Ramos (cell line): Measurements from ENCODE around the gene WDR44.

Experiments
- in situ Hi-C: fragments of 300-500 bp; cut with MboI; formaldehyde crosslinking; loops from one replicate; pipeline ENCODE4 v1.14.3; 2022; ENCODE audit warnings: low sequenced_read_pairs; ENCODE audit not compliant: unreplicated experiment

The WDR44 gene

DNA sequence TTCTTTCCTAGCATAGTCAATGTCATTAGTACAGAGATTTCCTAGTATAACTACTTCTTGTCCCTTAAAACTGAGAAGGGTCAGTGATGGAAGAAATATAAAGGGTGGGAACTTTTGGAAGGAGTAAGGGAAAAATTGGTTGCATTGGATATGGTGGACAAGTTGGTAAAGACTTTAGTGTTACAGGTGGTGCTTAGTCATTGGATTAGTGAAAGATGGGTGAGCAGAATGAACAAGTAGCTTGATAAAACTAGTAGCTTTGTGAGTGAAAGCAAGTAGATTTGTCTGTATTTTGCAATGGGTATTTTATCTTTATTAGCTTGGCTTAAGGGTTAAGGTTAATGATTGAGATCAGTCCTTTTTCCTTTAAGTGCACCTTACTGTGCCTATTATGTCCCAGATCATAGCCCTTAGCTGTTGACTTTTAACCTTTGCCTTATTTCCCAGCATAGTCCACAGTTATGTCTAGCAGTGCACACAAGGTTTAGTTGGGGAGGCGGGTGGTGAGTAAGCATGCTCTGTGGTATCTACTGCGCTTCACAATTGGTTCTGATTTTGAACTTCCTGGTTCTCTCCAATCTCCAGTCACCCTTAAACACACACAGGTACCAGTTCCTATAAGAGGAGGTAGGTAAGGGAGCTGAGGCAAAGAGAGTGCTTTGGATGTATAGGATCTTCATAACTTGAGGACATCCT, 9.5 kb downstream of the WDR44 start:
- in situ Hi-C loops = no loop called here

DNA sequence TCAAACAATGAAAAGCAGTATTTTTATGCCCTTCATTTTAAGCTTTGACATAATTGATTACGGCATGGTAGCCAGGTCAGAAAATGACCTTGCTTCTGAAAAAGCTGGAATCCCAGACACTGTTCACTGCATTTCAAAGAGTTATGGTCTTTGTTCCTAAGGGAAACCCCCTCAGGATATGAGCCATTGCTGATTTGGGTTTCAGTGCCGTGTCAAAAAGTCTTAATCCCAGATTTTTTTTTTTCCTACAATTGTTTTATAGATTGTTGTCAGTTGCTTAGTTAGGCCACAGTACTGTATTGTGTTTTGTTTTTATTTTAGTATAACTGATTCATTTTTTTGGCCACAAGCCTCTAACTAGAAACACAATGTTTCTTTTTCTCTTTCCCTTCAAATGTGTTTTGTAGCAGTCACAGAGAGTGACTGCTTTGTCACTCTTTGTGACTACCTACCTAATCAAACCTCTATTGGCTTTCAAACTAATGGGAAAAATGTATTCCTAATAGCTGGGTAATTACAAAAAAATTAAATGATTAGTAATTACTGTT, 10.3 kb downstream of the WDR44 start:
- in situ Hi-C loops = no loop called here

DNA sequence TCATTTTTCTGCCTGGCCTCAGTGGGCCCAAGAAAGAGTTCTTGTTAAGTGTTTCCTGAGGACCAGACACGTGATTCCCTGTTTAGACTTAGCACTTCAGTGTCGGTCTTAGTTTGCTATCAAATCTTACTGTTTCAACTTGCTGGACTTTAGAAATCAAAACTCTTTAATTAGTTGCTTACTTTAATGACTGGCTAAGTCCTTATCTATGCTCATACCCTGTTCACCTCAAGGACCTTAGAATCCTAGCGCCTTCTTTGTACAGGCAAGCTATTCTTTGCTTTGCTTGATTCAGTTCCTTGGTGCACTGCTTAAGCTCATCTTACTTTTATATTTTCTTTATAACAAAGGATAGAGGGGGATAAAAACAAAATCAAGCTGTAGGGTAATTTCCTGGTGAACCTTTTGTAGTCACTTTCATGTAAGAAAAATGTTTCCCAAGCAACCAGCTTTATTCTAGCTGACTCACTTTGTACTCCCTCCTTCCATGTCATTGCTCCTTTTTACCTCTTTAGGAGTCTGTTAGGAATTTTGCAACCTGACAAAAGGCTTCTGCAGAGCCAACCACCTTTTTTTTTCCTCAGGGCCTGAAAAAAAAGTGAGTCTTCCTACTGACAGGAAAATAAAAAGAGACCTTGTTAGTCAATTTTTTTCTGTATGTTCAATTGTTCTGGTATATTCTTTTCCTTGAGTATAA, 14.7 kb downstream of the WDR44 start:
- in situ Hi-C loops = no loop called here

DNA sequence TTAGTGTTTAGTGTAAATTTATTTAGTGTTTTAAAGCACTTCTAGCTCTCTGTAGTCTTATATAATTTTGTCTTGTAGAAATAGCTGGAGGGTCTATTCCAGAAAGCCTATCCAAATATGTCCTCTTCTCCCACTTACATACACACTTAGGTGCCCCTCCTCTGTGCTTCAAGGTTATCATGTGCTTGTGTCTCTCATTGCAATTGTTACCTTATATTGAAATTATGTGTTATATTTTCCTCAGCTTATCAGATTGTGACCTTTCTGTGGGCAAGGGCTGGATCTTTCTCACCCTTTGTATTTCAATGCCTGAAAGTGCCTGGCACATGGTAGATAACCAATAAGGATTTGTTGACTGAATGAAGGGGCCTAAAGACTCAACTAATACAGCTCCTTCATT, 18.4 kb downstream of the WDR44 start:
- in situ Hi-C loops = no loop called here

DNA sequence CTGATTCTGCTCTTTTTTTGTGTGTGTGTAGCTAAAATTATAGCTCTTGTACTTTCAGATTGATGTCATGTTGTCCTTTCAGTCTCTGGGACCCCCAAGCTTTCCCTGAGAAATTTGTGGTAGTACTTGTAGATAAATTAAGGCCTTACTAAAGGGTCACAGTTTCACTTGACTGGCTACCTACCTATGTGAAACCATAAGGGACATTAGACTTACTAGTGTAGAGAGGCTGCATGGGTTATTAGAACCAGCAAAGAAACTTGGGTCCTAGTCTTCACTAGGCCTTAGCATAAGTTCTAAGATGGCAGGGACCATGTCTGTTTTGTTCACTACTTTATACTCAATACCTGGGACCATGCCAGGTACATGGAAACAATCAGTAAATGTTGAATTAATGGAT, 21.4 kb downstream of the WDR44 start:
- in situ Hi-C loops = no loop called here

DNA sequence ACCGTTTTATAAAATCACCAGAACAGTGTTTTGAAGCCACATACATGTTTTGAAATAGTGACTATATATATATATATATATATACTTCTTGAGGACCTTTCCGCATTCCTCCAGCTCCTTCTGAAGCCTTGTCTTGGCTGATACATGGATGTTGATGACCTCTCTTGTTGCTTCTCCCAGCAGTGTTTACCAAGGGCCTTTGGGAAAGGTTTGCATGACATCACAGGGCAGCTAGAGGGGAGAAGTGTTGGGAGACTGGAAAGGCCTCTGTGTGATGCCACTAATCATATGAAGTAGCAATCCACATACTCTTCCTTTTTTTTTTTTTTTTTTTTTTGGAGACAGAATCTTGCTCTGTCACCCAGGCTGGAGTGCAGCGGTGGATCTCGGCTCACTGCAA, 22.5 kb downstream of the WDR44 start:
- in situ Hi-C loops = no loop called here

DNA sequence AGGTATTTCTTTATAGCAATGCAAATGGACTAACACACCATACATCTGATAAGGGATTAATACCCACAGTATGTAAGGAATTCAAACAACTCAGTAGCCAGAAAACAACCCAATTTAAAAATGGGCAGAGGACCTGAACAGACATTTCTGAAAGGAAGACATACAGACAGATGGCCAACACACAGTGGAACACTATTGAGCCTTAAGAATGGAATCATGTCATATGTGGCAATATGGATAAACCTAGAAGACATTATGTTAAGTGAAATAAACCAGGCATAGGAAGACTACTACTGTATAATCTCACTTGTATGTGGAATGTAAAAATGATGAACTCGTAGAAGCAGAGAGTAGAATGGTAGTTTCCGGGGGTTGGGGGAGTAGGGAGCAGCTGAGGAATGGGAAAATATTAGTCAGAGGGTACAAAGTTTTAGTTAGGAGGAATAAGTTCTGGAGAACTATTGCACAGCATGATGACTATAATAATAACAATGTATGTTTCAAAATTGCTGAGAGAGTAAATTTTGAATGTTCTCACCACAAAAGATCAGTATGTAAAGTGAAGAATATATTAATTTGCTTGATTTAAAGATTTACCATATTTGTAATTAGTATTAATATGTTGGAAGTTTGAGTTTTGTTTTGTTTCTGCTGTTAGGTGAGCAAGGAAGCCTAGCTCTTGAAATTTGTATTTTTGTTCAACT, 25.2 kb downstream of the WDR44 start:
- in situ Hi-C loops = no loop called here

DNA sequence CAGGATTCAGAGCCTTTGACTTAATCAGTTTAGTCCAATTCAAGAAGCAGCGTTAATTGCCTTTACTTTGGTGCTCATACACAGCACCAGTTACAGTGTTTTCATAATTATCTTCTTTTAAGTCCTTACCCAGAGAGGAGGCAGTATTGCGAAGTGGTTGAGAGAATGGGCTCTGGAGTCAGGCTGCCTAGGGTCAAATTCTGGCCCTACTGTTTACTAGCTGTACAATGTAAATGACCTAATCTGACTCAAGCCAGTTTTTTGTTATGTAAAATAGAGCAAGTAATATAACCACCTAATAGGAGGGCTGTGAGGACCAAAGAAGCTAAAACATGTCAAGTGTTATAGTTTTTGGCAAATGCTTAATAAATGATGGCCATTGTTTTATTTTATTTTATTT, 27.6 kb downstream of the WDR44 start:
- in situ Hi-C loops = no loop called here

DNA sequence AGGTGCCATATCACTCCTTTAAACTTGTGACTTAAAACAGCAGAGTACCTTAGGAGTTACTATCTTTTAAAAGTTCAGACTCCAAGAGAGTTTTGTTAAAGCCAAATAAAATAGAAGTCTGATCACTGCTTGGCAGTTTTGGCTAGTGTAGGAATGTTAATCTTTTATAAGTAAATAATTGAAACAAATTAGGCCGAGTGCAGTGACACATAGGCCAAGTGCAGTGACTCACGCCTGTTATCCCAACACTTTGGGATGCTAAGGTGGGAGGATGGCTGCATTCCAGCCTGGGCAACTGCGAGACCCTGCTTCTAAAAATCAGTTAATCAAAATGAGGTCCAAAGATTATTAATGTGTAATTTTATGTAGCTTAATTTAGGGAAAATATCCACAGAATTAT, 37.2 kb downstream of the WDR44 start:
- in situ Hi-C loops = no loop called here

DNA sequence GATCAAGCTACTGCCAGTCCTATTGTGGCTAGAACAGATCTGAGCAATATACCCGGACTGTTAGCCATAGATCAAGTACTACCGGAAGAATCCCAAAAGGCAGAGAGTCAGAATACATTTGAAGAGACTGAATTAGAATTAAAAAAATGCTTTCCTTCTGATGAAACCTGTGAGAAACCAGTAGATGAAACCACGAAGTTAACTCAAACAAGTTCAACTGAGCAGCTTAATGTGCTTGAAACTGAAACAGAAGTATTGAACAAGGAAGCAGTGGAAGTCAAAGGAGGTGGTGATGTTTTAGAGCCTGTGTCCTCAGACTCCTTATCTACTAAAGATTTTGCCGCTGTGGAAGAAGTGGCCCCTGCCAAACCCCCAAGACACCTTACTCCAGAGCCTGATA, 46.8 kb downstream of the WDR44 start:
- in situ Hi-C loops = no loop called here

DNA sequence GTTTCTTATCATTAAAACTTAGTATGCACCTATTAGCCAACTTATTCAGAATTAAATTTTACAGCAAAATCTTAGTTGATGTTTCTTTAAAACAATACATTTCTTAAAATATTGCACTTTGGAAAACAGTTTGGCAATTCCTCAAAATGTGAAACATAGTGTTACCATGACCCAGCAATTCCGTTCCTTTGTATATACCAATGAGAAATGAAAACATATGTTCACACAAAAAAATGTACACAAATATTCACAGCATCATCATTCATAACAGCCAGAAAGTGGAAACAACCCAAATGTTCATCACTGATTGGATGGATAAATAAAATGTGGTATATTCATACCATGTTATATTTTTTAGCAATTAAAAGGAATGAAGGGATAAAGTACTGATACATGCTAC, 50.2 kb downstream of the WDR44 start:
- in situ Hi-C loops = no loop called here

DNA sequence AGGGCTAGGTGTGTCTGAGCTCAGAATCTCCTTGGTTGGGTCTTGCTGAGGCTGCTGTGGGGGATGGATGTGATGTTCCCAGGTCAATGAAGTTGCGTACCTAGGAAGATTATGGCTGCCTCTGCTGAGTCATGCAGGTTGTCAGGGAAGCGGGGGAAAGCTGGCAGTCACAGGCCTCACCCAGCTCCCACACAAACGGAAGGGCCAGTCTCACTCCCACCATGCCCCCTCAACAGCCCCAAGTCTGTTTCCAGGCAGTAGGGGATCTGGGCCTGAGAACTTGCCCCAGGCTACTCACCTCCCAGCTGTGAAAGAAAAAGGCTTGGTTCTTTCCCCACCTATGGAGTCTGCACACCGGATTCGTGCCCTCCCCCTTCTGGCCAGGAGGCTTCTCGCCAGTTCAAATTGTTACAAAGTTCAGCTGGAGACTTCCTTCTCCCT, 72.9 kb downstream of the WDR44 start:
- in situ Hi-C loops = no loop called here

DNA sequence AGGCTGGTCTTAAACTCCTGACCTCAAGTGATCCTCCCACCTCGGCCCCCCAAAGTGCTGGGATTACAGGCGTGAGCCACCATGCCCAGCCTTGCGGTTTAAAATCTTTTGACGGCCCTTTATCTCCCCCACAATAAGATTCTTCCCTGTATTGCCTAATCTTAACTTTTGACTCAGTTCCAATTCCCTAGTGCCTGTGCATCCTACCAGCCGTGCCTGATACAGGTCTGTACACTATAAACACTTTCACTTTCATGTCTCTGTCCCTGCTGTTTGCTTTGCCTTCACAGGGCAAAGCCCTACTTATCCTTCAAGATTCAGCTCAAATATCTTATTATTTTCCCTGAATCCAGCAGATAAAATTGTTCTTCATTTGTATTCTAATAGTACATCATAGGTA, 74.6 kb downstream of the WDR44 start:
- in situ Hi-C loops = no loop called here

DNA sequence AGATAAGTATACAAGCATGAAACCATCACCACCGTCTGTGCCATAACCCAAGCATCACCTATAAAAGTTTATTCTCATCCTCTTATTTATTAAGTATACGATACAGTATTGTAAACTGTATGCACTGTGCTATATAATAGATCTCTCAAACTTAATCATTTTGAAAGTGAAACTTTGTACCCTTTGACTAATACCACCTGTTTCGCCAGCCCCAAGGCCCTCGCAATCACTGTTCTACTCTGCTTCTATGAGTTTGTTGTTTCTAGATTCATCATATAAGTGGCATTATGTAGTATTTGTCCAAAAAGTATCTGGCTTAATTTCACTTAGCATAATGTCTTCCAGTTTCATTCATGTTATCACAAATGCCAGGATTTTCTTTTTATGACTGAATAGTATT, 77.7 kb downstream of the WDR44 start:
- in situ Hi-C loops = no loop called here

DNA sequence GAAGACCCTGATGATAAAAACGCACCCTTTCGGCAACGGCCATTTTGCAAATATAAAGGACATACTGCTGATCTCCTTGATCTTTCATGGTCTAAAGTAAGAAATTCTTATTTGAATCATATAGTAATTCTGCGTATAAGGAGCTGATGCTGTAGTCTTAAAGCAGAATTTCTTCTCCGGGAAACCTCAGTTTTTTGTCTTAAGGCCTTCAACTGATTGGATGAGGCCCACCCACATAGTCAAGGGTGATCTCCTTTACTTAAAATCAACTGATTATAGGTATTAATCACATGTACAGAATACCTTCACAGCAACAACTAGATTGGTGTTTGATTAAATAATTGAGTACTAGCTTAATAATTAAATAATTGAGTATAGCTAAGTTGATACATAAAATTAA, 86.9 kb downstream of the WDR44 start:
- in situ Hi-C loops = no loop called here

DNA sequence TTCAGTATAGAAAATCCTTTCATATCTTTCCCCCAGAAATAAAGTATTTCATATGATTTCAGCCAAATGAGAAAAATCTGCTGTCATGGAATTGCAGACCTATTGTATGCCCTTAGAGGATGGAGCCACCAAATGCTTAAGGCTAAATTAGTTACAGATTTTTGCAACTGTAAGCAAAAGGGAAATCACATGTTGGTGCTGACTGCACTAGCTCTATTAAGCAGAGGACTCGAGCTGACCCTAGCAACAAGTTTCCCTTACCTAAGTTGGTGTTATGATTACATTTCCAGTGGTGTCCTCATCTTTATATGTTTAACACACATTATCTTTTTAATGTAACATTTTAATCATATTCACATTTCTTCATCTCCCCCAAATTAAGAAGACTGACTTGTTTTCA, 91.4 kb downstream of the WDR44 start:
- in situ Hi-C loops = no loop called here

DNA sequence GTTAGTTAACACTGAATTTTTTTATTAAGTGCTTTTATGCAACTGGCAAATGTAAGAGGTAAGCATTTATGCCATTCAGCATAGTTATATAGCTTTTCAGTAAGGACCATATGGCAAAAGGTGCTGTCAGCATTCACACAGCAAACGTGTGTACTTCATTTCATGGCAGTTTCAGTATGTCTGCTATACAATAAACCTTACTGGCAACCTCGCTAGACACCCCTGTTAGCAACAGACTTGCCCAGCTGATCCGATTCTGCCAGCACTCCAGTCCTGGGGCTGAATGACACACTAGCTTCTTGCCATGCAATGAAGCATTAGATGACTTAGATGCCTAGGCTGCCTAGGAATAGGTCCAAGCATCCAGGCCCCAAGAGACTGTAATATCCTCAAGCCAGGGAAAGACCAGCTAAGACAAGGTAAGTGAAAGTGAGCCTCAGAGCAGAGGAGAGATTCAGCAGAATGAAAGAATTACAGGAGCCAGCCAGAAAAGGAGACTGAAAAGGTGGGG, 102.4 kb downstream of the WDR44 start:
- in situ Hi-C loops = no loop called here

DNA sequence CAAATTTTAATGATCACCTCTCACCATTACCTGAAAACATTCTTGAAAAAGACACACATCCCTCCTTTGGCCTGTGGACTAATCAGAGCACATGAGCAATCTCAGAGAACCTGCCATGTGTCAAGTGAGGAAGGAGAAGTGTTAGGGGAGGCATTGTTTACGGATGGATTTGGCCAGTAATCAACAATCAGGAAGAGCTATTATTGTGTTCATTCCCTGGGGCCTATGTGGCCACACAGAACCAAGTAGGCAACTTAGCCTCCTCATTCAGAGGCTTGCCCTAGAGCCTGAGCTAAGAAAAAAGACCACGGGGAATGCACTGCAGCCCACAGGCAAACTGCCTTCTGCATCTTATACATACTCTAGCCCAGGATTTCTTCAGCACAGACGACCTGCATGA, 109.1 kb downstream of the WDR44 start:
- in situ Hi-C loops = no loop called here

DNA sequence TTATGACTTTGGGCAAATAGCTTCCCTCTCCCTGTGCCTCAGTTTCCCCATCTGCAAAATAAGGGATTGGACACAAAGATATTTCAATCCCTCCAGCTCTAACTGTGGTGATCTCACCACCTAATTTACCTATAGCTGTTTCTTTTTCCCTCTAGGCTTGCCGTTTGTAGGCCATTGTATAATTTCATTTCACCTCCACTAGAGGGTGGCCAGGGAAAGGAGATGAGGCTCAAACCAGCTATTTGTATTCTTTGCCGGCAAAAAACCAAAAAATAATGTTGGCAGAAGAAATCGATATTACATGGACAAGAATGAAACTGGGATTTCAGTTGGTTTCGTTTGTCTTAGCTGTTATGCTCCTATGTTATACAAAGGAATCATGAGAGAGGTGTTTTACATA, 113.6 kb downstream of the WDR44 start:
- in situ Hi-C loops = no loop called here

DNA sequence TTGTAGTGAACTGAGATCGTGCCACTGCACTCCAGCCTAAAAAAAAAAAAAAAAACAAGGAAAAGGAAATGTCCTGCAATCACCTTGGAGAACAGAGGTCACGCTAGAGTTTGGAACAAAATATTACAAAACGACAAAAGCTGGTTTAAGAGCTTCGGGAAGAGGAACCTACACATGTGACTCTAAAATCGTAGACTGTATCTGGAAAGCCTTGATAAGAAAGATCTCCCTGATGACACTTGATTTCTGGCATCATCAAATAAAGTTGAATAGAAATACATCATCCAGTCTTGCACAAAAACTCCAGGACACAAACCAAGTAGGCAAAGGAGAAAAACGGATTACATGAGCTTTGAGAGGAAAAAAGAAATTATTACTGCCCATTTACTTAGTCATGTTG, 118.6 kb downstream of the WDR44 start:
- in situ Hi-C loops = no loop called here

DNA sequence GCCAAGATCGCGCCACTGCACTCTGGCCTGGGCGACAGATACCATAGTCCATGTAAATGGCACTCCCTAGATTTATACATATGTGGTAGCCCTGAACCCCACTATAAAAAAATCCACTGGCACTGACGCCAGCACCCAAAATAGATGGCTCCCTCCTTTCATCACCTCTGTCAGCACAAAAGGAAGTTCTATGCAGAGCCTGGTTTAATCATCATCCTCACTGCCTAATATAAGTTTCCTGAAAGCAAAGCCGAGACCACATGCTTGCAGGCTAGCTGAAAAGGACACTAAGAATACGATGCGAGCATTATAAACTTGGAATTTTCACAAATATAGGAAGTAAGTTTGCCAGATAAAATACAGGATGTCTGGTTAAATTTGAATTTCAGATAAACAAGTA, 122.2 kb downstream of the WDR44 start:
- in situ Hi-C loops = no loop called here
